ENCODE data around the gene BSX.

GRCh38 chr11:122951211-122951610 is 30.4 kb downstream of the BSX start:
- TF ChIP-seq GATA2 (IDR thresholded peaks at IDR 0.05; ENCODE audit: low read depth, low read length) (no peak), GATA3 (IDR thresholded peaks at IDR 0.05; ENCODE audit: low read depth, low read length) (no peak)
